HuH-7.5 (cell line): Measurements from ENCODE around the gene TRIM47.
"Not testable (repeated sequence)": the region's sequence is repeated elsewhere in the genome, so short reads cannot be mapped to it uniquely, and the experiment has no call there.

ENCODE experiments used
- DNase-seq: peaks from one replicate; pipeline ENCODE4 v3.0.0; 2011; ENCODE audit warnings: low spot score

TRIM47 gene

DNA sequence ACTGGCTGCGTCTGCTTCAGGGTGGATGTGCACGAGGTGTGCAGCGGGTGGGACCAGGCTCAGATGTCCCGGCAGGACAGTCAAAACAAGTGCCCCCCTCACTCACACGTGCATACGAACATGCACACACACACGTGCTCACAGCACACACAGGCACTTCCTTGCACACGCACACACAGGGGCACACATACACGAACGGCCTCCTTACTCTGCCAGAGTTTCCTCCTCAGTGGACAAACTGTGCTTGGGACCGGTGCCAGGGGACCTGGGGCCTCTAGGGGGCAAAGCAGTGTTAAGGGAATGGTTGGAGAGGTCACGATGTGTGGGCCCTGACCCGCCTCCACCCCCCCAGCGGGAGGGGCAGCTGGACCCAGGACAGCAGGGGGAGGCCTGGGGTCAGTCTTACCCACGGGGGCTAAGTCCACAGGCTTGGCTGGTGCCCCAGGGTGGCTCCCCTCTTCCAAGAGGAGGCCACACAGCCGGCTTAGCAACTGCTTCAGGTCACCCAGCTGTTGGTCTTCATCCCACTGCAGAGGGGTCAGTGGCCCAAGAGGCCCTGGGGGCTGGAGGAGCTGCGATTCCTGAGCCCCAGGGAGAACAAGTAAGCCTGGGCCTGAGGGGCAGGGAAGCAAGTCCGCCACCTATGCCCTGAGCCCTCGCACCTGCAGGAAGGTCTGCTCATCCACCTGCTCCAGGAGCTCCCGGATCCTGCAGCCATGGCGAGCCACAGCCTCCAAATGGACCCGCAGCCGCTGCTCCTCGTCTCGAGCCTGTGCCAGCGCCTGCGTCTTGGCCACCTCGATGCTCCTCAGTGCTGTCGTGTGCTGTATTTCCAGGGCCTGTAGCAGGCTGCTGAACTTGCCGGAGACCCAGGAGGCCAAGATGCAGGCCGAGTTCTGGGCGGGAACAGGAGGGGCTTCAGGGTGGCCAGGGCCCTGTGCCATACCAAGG is 13.5 kb upstream of the TRIM47 start:
- no peak for DNase-seq

DNA sequence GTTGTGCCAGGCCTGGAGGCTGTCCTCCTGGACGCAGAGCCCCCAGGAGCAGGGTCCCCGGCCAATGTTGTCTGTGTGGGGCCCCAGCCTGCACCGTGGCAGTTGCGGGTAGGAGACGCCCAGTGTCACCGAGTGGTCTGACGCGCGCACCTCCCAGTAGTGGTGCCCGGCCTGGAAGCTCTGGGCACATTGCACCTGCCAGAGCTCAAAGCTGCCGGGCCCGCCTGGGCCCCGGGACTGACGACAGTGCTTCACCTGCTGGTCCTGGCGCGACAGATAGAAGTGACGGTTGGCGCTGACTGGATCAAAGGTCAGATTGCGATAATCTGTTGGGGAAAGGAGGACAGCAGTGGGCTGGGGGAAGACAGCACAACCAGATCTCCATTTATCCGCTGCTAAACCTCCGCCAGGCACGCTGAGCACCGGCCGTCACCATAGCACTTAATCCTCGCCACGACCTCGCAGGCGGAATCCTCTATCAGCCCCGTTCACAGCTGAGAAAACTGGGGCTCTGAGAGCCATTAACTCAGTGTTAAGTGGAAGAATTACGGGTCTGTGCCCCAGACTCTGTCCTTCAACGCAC is 12.7 kb upstream of the TRIM47 start:
- DNase-seq: no peak

DNA sequence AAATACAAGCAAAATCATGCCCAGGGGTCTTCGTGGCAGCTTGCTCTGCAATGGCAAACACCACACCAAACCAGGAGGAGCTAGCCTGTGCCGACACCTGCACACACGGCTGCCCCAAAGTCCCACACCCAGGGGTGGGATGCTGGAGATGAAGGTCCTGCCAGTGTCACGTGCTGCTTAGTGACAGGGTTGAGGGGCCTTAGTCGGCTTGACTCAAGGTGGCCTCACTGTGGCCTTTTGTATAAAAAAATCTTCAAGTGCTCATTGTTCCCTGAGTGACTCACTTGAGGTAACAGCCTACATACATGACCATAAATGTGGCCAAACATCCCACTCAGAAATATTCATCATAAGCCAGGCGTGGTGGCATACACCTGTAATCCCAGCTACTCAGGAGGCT is 11.1 kb upstream of the TRIM47 start:
- DNase-seq: no peak

DNA sequence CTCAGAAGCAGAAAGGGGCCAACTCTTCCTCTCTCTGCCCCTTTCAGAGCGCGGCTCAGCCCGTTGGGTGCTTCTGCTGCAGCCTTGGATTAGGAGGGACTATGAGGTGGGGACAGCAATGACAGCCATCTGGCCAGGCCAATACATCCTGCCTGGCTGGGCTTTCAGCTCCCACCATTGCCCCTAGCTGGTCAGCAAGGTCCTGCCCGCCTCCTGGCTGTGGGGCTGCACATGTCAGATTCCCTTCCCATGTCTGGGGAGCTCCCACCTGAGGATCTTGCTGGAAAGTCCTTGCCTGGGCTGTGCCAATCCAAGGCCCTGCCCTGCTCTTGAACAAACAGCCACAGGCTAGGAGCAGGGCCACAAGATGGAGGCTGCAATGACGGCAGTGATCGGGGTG is 10.1 kb upstream of the TRIM47 start:
- no peak for DNase-seq

DNA sequence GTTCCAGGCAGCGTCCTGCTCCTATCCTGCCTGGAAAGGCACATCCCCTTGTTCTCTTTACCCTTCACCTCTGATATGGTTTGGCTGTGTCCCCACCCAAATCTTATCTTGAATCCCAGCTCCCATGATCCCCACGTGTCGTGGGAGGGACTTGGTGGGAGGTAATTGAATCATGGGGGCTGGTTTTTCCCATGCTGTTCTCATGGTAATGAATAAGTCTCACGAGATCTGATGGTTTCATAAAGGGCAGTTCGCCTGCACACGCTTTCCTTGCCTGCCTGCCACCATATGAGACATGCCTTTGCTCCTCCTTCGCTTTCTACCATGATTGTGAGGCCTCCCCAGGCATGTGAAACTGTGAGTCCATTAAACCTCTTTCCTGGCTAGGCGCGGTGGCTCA is 7.5 kb upstream of the TRIM47 start:
- not testable (repeated sequence) for DNase-seq

DNA sequence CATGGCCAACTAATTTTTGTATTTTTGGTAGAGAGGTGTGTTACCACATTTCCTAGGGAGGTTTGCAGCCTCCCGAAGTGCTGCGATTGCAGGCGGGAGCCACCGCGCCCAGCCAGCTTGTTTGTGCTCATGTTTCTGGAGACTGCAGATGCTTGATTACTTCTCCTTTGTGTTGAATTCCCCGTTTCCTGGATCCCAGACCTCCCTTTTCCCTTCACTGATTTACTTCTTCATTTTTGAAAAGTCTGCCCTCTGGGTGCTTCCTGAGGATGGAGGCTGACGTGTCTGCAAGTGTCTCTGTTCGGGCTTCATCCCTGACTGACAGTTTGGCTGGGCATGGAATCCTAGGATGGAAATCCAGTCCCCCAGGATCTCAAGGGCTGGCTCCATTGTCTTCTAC is 7.0 kb upstream of the TRIM47 start:
- DNase-seq: no peak

DNA sequence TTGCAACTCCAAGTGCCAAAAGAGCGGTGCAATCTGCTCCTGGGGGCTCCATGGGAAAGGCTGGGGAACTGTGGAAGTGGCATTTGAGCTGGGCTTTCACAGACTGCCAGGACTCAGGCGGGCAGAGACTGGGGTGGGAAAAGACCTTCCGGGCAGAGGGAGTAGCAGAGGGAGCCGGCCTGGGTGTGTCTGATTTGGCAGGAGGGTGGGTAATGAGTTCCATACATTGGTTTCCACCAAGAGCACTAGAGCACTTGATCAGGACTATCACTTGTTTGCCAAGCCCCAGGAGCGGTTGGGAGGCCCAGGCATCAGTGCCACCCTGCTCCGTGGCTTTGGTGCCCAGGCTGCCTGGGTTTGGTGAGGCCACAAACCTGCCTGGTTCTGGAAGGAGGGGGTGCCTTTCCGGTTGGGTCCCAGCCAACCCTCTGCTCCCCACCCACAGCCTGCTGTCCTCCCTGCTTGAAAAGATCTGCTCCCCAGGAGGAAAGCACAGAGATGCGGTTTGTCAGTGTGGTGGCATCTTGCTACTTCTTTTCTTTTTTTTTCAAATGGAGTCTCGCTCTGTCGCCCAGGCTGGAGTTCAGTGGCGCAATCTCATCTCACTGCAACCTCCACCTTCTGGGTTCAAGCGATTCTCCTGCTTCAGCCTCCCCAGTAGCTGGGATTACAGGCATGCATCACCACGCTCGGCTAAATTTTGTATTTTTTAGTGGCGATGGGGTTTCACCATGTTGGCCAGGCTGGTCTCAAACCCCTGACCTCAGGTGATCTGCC is 3.5 kb upstream of the TRIM47 start:
- DNase-seq: no peak

DNA sequence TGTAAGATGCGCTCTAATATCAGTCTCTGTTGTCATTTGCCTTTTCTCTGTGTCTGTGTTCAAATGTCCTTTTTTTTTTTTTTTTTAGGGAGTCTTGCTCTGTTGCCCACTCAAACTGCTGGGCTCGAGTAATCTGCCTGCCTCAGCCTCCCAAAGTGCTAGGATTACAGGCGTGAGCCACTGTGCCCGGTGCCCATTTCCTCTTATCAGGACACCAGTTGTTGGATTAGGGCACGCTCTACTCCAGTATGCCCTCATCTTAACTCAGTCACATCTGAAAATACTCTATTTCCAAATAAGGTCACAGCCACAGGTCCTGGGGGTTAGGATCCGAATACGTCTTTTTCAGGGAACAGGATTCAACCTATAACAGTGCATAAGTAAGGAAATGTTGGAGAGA is 1.9 kb upstream of the TRIM47 start:
- DNase-seq: no peak

DNA sequence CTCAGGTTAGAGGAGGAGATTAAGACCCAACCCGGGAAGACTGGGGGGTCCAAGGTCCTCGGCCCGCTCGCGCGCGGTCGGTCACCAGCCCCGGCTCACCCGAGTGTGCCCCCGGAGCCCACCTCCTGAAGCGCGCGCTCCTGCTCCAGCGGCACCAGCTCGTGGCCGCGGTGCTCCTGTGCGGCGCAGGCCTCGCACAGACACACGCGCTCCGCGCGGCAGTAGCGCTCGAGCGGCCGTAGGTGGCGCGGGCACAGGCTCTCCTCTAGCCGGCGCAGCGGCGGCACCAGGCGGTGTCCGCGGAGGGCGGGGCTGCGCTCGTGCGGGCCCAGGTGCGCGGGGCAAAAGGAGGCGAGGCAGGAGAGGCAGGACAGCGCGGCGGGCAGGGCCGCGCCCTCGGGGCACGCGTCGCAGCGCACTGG is 618 bp downstream of the TRIM47 start:
- DNase-seq: peak; percentile 76

DNA sequence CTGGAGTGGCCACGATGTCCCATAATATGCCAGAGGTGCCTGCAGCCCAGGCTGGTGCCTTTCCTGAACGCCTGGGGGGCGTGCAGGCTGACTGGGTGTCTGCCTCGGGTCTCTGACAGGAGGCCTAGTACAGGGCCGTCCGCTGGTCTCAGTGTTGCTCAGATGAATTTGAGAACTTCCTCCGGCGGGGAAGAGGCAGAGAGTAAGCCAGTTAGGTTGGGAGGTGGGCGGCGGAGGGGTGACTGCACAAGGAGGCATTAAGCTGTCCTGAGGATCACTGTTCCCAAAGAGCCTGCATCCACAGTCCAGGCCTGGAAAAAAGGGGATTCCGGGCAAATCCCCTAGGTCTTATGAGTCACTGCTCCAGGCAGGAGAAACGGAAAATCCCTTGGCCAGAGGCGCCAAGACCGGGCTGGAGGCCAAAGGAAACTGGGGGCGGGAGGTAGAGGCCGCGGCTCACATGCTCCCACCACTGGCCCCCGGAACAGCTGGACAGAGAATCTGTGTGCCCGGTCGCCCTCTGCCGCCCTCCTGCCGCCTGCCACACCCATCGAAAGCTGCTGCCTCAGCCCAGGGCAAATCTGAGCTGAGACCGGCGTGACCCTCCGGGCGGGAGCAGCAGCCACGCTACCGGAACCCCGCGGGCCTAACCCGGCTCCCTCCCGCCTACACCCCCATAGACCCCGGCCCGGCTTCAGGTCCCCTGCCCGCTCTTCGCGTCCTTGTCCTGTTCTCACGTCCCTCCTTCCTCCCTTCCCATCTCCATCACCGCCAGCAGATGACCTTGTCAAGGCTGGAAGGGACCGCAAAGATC is 1.2 kb downstream of the TRIM47 start:
- no peak for DNase-seq

DNA sequence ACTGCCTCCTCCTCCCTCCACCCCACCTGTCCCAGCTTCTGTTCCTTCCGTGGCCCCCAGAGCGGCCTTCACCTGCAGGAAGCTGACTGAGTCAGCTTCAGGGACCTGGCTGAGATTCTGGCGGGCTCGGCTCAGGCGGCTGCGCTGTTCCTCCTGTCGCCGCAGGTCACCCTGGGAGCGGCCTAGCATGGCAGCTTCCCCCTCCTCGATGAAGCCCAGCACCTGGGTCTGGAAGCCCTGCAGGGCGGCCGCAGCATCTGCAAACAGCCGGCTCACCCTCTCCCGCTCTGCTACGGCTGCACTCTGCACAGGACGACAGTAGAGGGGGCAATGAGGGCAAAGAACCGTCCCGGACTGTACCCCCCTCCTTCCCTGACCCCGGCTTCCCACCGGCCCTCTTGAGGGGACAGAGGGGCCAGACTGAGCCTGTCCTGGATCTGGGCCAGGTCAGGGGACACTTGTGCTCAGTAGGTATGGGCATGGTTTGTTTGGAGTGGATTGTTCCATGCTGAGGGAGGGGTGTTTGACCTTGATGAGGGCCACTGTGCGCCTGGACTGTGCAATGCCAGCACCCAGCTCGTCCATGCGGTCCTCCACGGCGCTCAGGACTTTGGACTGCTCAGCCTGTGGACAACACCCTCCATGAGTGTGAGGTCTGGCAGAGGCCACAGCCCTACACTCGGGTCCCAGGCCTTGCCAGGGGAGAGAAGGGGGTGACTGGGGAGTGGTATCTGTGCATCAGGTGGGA is 2.0 kb downstream of the TRIM47 start:
- DNase-seq: peak; percentile 66

DNA sequence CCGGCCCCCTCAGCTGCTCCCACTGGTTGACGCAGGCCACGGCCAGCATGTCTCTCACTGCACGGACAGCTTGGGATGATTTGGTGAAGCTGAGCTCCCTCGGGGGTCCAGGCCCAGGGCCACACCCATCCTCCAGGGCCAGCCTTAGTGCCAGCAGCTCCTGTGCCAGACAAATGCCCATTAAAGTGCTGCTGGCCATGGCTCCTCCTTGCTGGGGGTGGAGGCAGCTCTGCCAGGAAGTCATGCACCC is 2.5 kb downstream of the TRIM47 start:
- DNase-seq: no peak

DNA sequence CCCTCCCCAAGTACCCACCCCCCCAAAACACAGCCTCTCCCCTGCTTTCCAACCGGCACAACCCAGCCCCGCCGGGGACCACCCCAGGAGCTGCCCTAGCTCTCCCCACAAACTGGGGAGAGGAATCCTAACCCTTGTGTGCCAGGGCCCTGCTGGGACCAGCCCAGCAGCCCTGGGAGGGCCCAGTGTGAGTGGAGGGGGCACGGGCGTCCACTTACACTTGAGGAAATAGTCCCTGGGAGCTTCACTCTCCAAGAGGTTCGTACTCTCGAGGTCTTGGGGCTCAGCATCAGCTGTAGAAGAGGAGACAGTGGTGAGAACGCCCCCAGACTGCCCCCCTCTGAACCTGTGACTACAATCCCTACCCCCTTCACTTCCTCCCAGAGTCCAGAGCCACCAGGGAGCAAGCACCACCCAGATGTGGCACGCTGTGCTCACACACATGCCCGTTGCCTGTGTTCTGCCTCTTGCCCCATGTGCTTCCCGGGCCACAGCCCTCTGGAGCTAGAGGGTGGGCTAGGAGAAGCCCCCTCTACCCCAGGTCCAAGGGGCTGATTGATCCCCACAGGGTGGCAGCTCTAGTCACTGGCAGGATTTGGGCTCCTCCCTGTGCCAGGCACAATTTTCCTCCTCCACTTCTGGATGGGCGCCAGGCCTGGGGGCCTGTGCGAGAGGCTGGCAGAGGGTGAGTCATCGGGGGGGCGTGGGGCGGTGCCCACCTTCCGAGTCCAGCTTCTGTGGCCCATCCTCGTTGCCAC is 3.0 kb downstream of the TRIM47 start:
- DNase-seq: no peak

DNA sequence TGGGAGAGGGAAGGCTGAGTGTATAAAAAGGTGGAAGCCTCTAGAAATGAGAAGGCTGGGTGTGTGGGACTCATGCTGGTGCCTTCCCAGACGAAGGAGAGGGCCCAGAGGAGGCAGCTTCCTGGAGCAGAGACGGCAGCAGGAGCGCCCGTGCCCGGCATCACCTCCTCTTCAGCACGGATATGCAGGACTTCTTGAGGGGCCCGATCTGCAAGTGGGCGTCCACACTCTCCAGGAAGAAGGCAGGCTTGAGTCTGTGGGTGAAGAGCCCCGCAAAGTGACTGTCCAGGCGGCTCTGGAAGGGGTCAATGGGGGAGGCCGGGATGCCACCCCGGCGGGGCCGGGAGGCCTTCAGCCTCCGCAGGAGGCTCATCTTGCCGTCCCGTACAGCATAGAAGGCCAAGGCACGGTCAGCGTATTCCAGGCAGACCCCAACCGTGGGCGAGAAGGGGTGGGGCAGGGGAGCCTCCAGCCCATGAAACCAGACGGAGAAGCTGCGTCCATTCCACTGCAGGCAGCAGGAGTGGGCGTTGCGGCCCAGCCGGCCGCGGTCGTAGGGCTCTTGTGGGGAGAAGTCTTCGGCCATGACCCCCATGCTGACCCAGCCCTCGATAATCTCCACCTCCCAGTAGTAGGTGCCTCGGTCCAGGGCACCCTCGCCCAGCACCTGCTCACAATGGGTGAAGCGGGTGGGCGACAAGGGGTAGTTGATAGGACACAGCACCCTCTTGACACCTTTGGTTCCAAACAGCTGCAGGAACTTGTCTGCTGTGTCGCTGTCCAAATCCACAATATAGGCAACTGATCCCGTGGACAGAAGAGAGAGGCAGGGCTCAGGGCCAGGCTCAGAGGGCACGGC is 3.8 kb downstream of the TRIM47 start:
- no peak for DNase-seq

DNA sequence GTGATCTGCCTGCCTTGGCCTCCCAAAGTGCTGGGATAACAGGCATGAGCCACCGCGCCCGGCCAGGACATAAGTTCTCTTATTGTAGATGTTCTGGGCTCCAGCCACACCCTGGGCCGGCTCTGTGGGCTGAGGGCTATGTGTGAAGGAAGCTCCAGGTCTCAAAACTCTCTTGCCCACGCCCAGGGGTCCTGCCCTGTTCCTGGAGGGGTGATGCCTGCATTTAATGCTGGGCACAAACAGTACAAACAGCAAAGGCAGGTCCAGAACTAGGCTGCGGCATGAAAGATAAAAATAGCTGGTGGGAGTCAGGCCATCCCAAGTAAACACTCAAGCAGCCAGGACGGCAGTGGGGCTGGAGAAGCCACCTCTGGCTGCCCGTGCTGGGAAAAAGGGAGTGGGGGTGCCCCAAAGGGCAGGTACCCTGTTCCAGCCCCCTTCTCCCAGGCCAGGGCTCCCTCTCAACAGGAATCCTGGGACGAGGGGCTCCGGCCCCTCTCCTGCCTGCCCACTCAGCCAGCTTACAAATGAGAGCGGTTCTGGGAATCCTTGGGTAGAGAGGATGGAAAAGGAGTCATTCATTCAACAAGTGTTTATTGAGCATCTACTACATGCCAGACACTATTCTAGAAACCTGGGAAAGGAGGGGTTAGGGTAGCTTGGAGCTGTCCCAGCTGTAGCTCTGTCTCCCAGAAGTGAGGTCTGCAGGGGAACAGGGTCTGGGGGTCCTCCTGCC is 4.6 kb downstream of the TRIM47 start:
- no peak for DNase-seq

DNA sequence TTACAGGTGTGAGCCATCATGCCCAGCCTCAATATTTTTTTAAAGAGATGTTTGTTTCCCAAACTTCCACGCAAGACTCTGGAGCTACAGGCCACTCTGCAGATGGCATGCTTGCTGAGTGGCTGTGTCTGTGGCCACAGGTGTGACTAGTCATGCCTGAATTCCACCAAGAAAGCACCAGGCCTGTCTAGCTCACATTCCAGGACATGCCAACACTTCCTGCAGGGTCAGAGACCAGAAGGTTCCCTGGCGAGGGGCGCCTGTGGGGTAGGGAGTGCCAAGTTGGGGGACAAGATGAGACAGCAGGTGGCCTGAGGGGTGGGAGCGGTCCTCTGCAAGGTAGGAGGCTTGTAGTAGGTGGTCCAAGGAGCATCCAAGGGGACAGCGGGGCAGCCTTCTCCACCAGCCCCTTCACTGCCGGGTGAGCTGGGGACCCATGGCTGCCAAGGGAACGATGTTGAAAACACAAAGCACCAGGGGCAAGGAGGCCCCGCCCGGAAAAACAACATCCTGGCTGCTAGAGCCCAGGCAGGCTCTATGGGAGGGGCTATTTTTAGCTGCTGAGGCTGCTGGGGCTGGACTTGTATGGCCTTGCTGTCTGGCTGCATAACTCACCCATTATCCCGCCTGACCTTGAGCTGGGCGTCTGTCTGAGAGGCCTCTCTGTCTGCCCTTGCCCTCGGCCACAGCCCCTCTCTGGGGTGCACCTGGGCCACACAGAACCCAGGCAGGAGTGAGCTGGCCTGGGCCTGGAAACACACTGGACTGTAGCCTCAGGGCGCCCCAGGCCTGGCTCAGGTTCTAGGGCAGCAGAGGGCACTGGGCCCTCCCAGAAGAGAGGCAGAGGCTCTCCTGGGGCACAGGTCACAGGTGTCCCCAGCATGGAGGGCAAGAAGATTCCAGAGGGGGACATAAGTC is 5.7 kb downstream of the TRIM47 start:
- peak; percentile 89 for DNase-seq

DNA sequence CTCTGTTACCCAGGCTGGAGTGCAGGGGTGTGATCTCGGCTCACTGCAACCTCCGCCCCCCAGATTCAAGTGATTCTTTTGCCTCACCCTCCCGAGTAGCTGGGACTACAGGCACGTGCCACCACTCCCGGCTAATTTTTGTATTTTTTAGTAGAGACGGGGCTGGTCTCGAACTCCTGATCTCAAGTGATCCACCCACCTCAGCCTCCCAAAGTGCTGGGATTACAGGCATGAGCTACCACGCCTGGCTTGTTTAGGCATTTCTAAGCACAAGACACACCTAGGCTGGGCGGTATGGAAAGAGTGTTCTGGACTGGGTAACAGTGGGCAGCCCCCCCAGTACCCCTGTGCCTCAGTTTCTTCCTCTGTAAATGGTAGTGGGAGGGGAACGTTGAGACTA is 8.2 kb downstream of the TRIM47 start:
- not testable (repeated sequence) for DNase-seq
